HepG2 (cell line): ENCODE results near the gene SEBOX. TPM values are rescaled to one million over a fixed set of nuclear protein-coding genes. Genes with fewer than 3 reads are reported as not detected.

Experiments
- ARNTL ChIP-seq: sonication (generic); formaldehyde crosslinking; IDR thresholded peaks from 2 replicates; pipeline ENCODE4 v1.4.0; 2020; ENCODE audit warnings: mild to moderate bottlenecking, missing genetic modification reagents
- ATF3 ChIP-seq: sonication (generic); formaldehyde crosslinking; IDR thresholded peaks from 2 replicates; pipeline ENCODE4 v1.4.0; 2020; ENCODE audit warnings: missing genetic modification reagents
- ATRX ChIP-seq: sonication (generic); formaldehyde crosslinking; IDR thresholded peaks from 2 replicates; pipeline ENCODE4 v1.4.0; 2020; ENCODE audit warnings: missing genetic modification reagents, borderline replicate concordance
- DRAP1 ChIP-seq: IDR thresholded peaks from 2 replicates; pipeline ENCODE4 v1.6.1; 2016; ENCODE audit warnings: missing genetic modification reagents, missing compliant biosample characterization
- EEA1 ChIP-seq: sonication (generic); formaldehyde crosslinking; IDR thresholded peaks from 2 replicates; pipeline ENCODE4 v1.5.1; 2020; ENCODE audit warnings: mild to moderate bottlenecking, missing genetic modification reagents, borderline replicate concordance
- EHMT2 ChIP-seq: fragments of 200-600 bp; sonication (generic); IDR thresholded peaks from 2 replicates; pipeline ENCODE4 v1.7.0; 2017; ENCODE audit warnings: antibody characterized with exemption, low read depth, low read length, borderline replicate concordance
- ELF3 ChIP-seq: IDR thresholded peaks from 2 replicates; pipeline ENCODE4 v1.6.1; 2016; ENCODE audit warnings: missing genetic modification reagents, missing compliant biosample characterization
- FOXA3 ChIP-seq: IDR thresholded peaks from 2 replicates; pipeline ENCODE4 v1.6.1; 2016; ENCODE audit warnings: missing genetic modification reagents, missing compliant biosample characterization
- FOXK2 ChIP-seq: fragments of 450-650 bp; IDR thresholded peaks from 2 replicates; pipeline ENCODE4 v1.6.1; 2016
- IKZF5 ChIP-seq: IDR thresholded peaks from 2 replicates; pipeline ENCODE4 v1.6.1; 2018; ENCODE audit warnings: missing genetic modification reagents, mild to moderate bottlenecking, missing compliant biosample characterization
- JDP2 ChIP-seq: sonication (generic); formaldehyde crosslinking; IDR thresholded peaks from 2 replicates; pipeline ENCODE4 v1.8.1; 2022; ENCODE audit warnings: missing genetic modification reagents, borderline replicate concordance
- MATR3 ChIP-seq: sonication (generic); formaldehyde crosslinking; IDR thresholded peaks from 2 replicates; pipeline ENCODE4 v1.4.0; 2020; ENCODE audit warnings: missing genetic modification reagents
- NFE2 ChIP-seq: sonication (generic); formaldehyde crosslinking; IDR thresholded peaks from 2 replicates; pipeline ENCODE4 v1.4.0; 2020; ENCODE audit warnings: missing genetic modification reagents
- NFIC ChIP-seq: IDR thresholded peaks from 2 replicates; pipeline ENCODE4 v1.6.1; 2012; ENCODE audit warnings: mild to moderate bottlenecking, low read length, inconsistent platforms
- RFX1 ChIP-seq: fragments of 450-650 bp; IDR thresholded peaks from 2 replicates; pipeline ENCODE4 v1.6.1; 2017
- ZBTB3 ChIP-seq: sonication (generic); formaldehyde crosslinking; IDR thresholded peaks from 2 replicates; pipeline ENCODE4 v1.4.0; 2020; ENCODE audit warnings: low read depth, mild to moderate bottlenecking, moderate library complexity, missing genetic modification reagents, borderline replicate concordance
- ZBTB43 ChIP-seq: sonication (generic); formaldehyde crosslinking; conservative IDR thresholded peaks from 2 replicates; pipeline ENCODE4 v1.4.0; 2020; ENCODE audit warnings: missing genetic modification reagents
- ZFP36L1 ChIP-seq: sonication (generic); formaldehyde crosslinking; IDR thresholded peaks from 2 replicates; pipeline ENCODE4 v1.8.0; 2022; ENCODE audit warnings: mild to moderate bottlenecking, missing genetic modification reagents, moderate library complexity
- ZNF333 ChIP-seq: sonication (generic); formaldehyde crosslinking; IDR thresholded peaks from 2 replicates; pipeline ENCODE4 v1.4.0; 2020; ENCODE audit warnings: mild to moderate bottlenecking, missing genetic modification reagents, borderline replicate concordance
- ZNF616 ChIP-seq: sonication (generic); formaldehyde crosslinking; IDR thresholded peaks from 2 replicates; pipeline ENCODE4 v1.5.0; 2020; ENCODE audit warnings: low read depth, mild to moderate bottlenecking, missing genetic modification reagents
- ZNF646 ChIP-seq: sonication (generic); formaldehyde crosslinking; IDR thresholded peaks from 2 replicates; pipeline ENCODE4 v1.9.0; 2021; ENCODE audit warnings: mild to moderate bottlenecking, missing genetic modification reagents
- polyA plus RNA-seq, 8 experiments: library from polyadenylated mRNA; depleted of rRNA in 3 of 8; stranded (reverse) in 7 of 8; unstranded in 1 of 8; fragments of >200 nt; fragmentation: Illumina TruSeq in 4 of 8; extraction: Trizol in 4 of 8; gene quantifications; 2 replicates each; pipeline versions ENCODE4 v1.2.1 to v1.2.3, GENCODE V29; 2011 to 2016; ENCODE audit warnings: low read depth in 4 of 8, missing spikeins in 1 of 8, mixed read lengths in 1 of 8; ENCODE audit not compliant: insufficient read depth in 1 of 8
- total RNA-seq, 5 experiments: library from RNA; depleted of rRNA; stranded (reverse); fragments of >200 nt; fragmentation: Illumina TruSeq; extraction: Trizol; gene quantifications; 2 replicates each; pipeline ENCODE4 v1.2.3, GENCODE V29; 2016; ENCODE audit warnings: low read depth in 1 of 5

SEBOX gene
- total and polyA plus RNA-seq, 2 of the 13 experiments (the other 11 are each of a cell fraction or from before 2014, with no cell fraction given), result not detected

- TF ChIP-seq JDP2 (no peak), ZNF616 (0 out of 2 replicates have a peak, but pooled peaks have one; percentile 24), IKZF5 (CRISPR knock-in tag) (peak; percentile 87), FOXA3 (peak; percentile 78), EEA1 (CRISPR knock-in tag) (no peak), DRAP1 (CRISPR knock-in tag) (peak; percentile 74), ZNF646 (no peak), ZBTB3 (CRISPR knock-in tag) (peak; percentile 93), ZFP36L1 (CRISPR knock-in tag) (peak; percentile 76; the same call in 1 of the 2 replicates), NFE2 (CRISPR knock-in tag) (no peak), FOXK2 (peak; percentile 9; the same call in 1 of the 2 replicates), RFX1 (no peak), ATRX (no peak), ATF3 (CRISPR knock-in tag) (peak; percentile 58; the same call in 1 of the 2 replicates), EHMT2 (peak; percentile 31; the same call in 1 of the 2 replicates), NFIC (peak; percentile 83; the same call in 1 of the 2 replicates), ELF3 (CRISPR knock-in tag) (peak; percentile 94), ZBTB43 (0 out of 2 replicates have a peak, but pooled peaks have one; percentile 6), ARNTL (CRISPR knock-in tag) (0 out of 2 replicates have a peak, but pooled peaks have one; percentile 49), ZNF333 (peak; percentile 90; the same call in 1 of the 2 replicates), MATR3 (no peak)
Observed at GRCh38 chr17:28370035-28370743, 5.2 kb upstream of the SEBOX start, which contains the start of gene VTN (continued).
